H1 (cell line): ENCODE data around the gene TLCD5. TPM values are rescaled to one million over a fixed set of nuclear protein-coding genes. Genes with fewer than 3 reads are reported as not detected.

Experiments
- CTCF ChIA-PET: fragments of 300-600 bp; sonication (Branson Sonifier 250); formaldehyde crosslinking; loops from one replicate; lab custom pipeline; 2021; ENCODE audit not compliant: partially characterized antibody; lab: Charles Lee
- POLR2A ChIA-PET: fragments of 300-600 bp; sonication (Branson Sonifier 250); formaldehyde crosslinking; loops from one replicate; lab custom pipeline; 2021; ENCODE audit warnings: inconsistent platforms; ENCODE audit not compliant: partially characterized antibody; lab: Charles Lee
- DNase-seq, 2 experiments: peaks; one replicate each; pipeline versions ENCODE4 v3.0.0 to v3.0.0-alpha.2; 2010 to 2022; ENCODE audit warnings: low spot score in 2 of 2, low read depth in 1 of 2, mixed read lengths in 1 of 2
- FAIRE-seq: peaks from 2 replicates; lab custom pipeline; 2011; peaks lifted over from hg19 to GRCh38; lab: Jason Lieb, UNC
- H2AFZ ChIP-seq: 2 replicates; pipeline ENCODE4 v1.8.1; 2012; ENCODE audit warnings: low read length, inconsistent platforms
- H2AK5ac ChIP-seq: 2 replicates; pipeline ENCODE4 v1.6.1; 2013; ENCODE audit warnings: low read depth, low read length
- H2BK120ac ChIP-seq: replicated peaks from 2 replicates; pipeline ENCODE3; 2013; ENCODE audit warnings: low read depth, low read length, inconsistent platforms
- H2BK12ac ChIP-seq: 2 replicates; pipeline ENCODE4 v1.6.1; 2013; ENCODE audit warnings: low read depth, low read length
- H2BK15ac ChIP-seq: 2 replicates; pipeline ENCODE4 v1.6.1; 2013; ENCODE audit warnings: low read length
- H2BK20ac ChIP-seq: 2 replicates; pipeline ENCODE4 v1.6.1; 2013; ENCODE audit warnings: low read length
- H2BK5ac ChIP-seq: 2 replicates; pipeline ENCODE4 v1.6.1; 2013; ENCODE audit warnings: low read depth, low read length
- H3K14ac ChIP-seq: 2 replicates; pipeline ENCODE4 v1.6.1; 2013; ENCODE audit warnings: inconsistent platforms; ENCODE audit not compliant: insufficient read length
- H3K18ac ChIP-seq: 2 replicates; pipeline ENCODE4 v1.6.1; 2013; ENCODE audit warnings: low read length; ENCODE audit errors: extremely low read depth
- H3K23ac ChIP-seq: 2 replicates; pipeline ENCODE4 v1.6.1; 2013; ENCODE audit warnings: inconsistent platforms; ENCODE audit not compliant: insufficient read length
- H3K23me2 ChIP-seq: 2 replicates; pipeline ENCODE4 v1.6.1; 2013; ENCODE audit warnings: low read depth, low read length
- H3K27ac ChIP-seq: 2 replicates; pipeline ENCODE4 v1.6.1; 2011; ENCODE audit warnings: low read depth, low read length, inconsistent platforms
- H3K27me3 ChIP-seq, 4 experiments: replicated peaks in 1 of 4; 1 replicate in 1 of 4; 2 replicates in 3 of 4; pipeline versions ENCODE4 v1.6.1 to v1.8.1; 2011 to 2013; ENCODE audit warnings: low read length in 3 of 4, mild to moderate bottlenecking in 3 of 4, inconsistent platforms in 2 of 4, mixed read lengths in 2 of 4, moderate library complexity in 1 of 4; ENCODE audit not compliant: control insufficient read depth in 3 of 4, insufficient read depth in 3 of 4; ENCODE audit errors: extremely low read depth in 1 of 4
- H3K36me3 ChIP-seq, 4 experiments: 2 replicates each; pipeline versions ENCODE4 v1.6.1 to v1.8.1; 2011 to 2013; ENCODE audit warnings: mild to moderate bottlenecking in 4 of 4, low read length in 3 of 4, moderate library complexity in 2 of 4, control low read depth in 1 of 4, inconsistent platforms in 1 of 4; ENCODE audit not compliant: insufficient read depth in 4 of 4, control insufficient read depth in 2 of 4
- H3K4ac ChIP-seq: replicated peaks from 2 replicates; pipeline ENCODE3; 2013; ENCODE audit warnings: low read length, low read depth, mixed read lengths, inconsistent platforms; ENCODE audit not compliant: insufficient read length
- H3K4me1 ChIP-seq, 4 experiments: replicated peaks in 1 of 4; 1 replicate in 1 of 4; 2 replicates in 3 of 4; pipeline versions ENCODE4 v1.6.1 to v1.8.1; 2011 to 2013; ENCODE audit warnings: low read length in 3 of 4, inconsistent platforms in 2 of 4, mixed read lengths in 1 of 4; ENCODE audit not compliant: insufficient read depth in 4 of 4, control insufficient read depth in 3 of 4
- H3K4me2 ChIP-seq, 2 experiments: 2 replicates each; pipeline versions ENCODE4 v1.6.1 to v1.8.1; 2011 to 2013; ENCODE audit warnings: low read depth in 2 of 2, low read length in 2 of 2, control low read depth in 1 of 2, inconsistent platforms in 1 of 2, mild to moderate bottlenecking in 1 of 2; ENCODE audit not compliant: insufficient read depth in 1 of 2
- H3K4me3 ChIP-seq, 4 experiments: fragments of 200-600, 300-600 bp in 1 of 4; sonication (generic), shearing (Covaris generic), sonication (Bioruptor Twin) in 1 of 4; 2 replicates each; pipeline versions ENCODE4 v1.5.1 to v1.8.1; 2011 to 2016; ENCODE audit warnings: low read length in 4 of 4, low read depth in 3 of 4, control low read depth in 2 of 4, inconsistent platforms in 2 of 4, mild to moderate bottlenecking in 2 of 4, mixed read lengths in 1 of 4, moderate library complexity in 1 of 4; ENCODE audit not compliant: insufficient read depth in 2 of 4; ENCODE audit errors: extremely low read depth in 1 of 4
- H3K56ac ChIP-seq: replicated peaks from 2 replicates; pipeline ENCODE3; 2013; ENCODE audit warnings: low read depth, mild to moderate bottlenecking, mixed read lengths, low read length, inconsistent platforms; ENCODE audit not compliant: insufficient read length
- H3K79me1 ChIP-seq: 2 replicates; pipeline ENCODE4 v1.6.1; 2013; ENCODE audit warnings: low read depth, low read length, control low read depth
- H3K79me2 ChIP-seq, 2 experiments: 2 replicates each; pipeline versions ENCODE4 v1.6.1 to v1.8.1; 2012 to 2013; ENCODE audit warnings: low read length in 2 of 2, mild to moderate bottlenecking in 2 of 2, inconsistent platforms in 1 of 2; ENCODE audit not compliant: insufficient read depth in 2 of 2, control insufficient read depth in 1 of 2
- H3K9ac ChIP-seq, 4 experiments: replicated peaks in 1 of 4; 1 replicate in 1 of 4; 2 replicates in 3 of 4; pipeline versions ENCODE4 v1.6.1 to v1.8.1; 2011 to 2013; ENCODE audit warnings: low read depth in 3 of 4, low read length in 3 of 4, control low read depth in 2 of 4, mild to moderate bottlenecking in 2 of 4, moderate library complexity in 2 of 4, inconsistent platforms in 1 of 4; ENCODE audit errors: extremely low read depth in 1 of 4
- H3K9me3 ChIP-seq, 2 experiments: 2 replicates each; pipeline versions ENCODE4 v1.6.1 to v1.8.1; 2012 to 2013; ENCODE audit warnings: mild to moderate bottlenecking in 2 of 2, moderate library complexity in 2 of 2, control low read depth in 1 of 2, inconsistent platforms in 1 of 2, low read depth in 1 of 2, low read length in 1 of 2, mixed read lengths in 1 of 2; ENCODE audit not compliant: insufficient read depth in 2 of 2
- H4K20me1 ChIP-seq, 2 experiments: replicated peaks in 1 of 2; 2 replicates each; pipeline versions ENCODE3 to v1.8.1; 2011 to 2013; ENCODE audit warnings: inconsistent platforms in 2 of 2, low read length in 2 of 2, mild to moderate bottlenecking in 1 of 2; ENCODE audit not compliant: insufficient read depth in 2 of 2, control insufficient read depth in 1 of 2
- H4K5ac ChIP-seq: 2 replicates; pipeline ENCODE4 v1.6.1; 2013; ENCODE audit warnings: low read length, low read depth, mixed read lengths, inconsistent platforms; ENCODE audit not compliant: insufficient read length
- H4K8ac ChIP-seq: 2 replicates; pipeline ENCODE4 v1.8.0; 2013; ENCODE audit warnings: mild to moderate bottlenecking, moderate library complexity, low read length, inconsistent platforms; ENCODE audit not compliant: insufficient read depth; ENCODE audit errors: extremely low read depth
- H4K91ac ChIP-seq: replicated peaks from 2 replicates; pipeline ENCODE3; 2013; ENCODE audit warnings: low read length, mixed read lengths, inconsistent platforms; ENCODE audit not compliant: insufficient read length
- EGR1 ChIP-seq: IDR thresholded peaks from 2 replicates; pipeline ENCODE4 v1.6.1; 2011; ENCODE audit warnings: low read depth, low read length, borderline replicate concordance
- KDM5A ChIP-seq: fragments of 200-600 bp; IDR thresholded peaks from 2 replicates; pipeline ENCODE4 v1.7.1; 2012; ENCODE audit warnings: mild to moderate bottlenecking, low read length, inconsistent platforms, mixed read lengths
- MAFK ChIP-seq: IDR thresholded peaks from 2 replicates; pipeline ENCODE4 v1.6.1; 2012; ENCODE audit warnings: low read depth, mild to moderate bottlenecking, improper control_type of control experiment, low read length
- YY1 ChIP-seq: IDR thresholded peaks from 2 replicates; pipeline ENCODE4 v1.6.1; 2011; ENCODE audit warnings: low read depth, mild to moderate bottlenecking, low read length
- WGBS, 2 experiments: shearing (Covaris generic) in 1 of 2; methylation state at CpG; one replicate each; pipeline versions ENCODE4 v1.1.6 to v1.1.7; 2013 to 2015; ENCODE audit warnings: low lambda C conversion rate in 2 of 2, mixed read lengths in 2 of 2, inconsistent platforms in 1 of 2, low coverage in 1 of 2, missing lambda C conversion rate in 1 of 2; ENCODE audit not compliant: insufficient replicate concordance in 2 of 2, insufficient coverage in 1 of 2, insufficient read length in 1 of 2; ENCODE audit errors: extremely low coverage in 1 of 2, missing lambda C conversion rate in 1 of 2; 5-methylcytosine and 5-hydroxymethylcytosine counted together
- polyA plus RNA-seq, 7 experiments: library from polyadenylated mRNA; depleted of rRNA in 3 of 7; stranded (reverse) in 5 of 7; unstranded in 2 of 7; fragments of >200 nt in 5 of 7; fragments of 200-250 nt in 2 of 7; gene quantifications; 1 replicate in 5 of 7; 2 replicates in 1 of 7; 4 replicates in 1 of 7; pipeline versions ENCODE4 v1.2.1 to v1.2.3, GENCODE V29; 2011 to 2013; ENCODE audit warnings: missing spikeins in 2 of 7, mixed read lengths in 2 of 7
- total RNA-seq: library from RNA; stranded (reverse); fragmentation: NEBNext Ultra II Directional; extraction: Animal tissue kit (Norgen Biotek cat#: 25700); gene quantifications from 2 replicates; pipeline ENCODE4 v1.2.1, GENCODE V29; 2021

The TLCD5 gene
- total and polyA plus RNA-seq, 2 of the 8 experiments (the other 6 are each of a cell fraction or from before 2014, with no cell fraction given) = 9.5 to 10.1 TPM

DNA sequence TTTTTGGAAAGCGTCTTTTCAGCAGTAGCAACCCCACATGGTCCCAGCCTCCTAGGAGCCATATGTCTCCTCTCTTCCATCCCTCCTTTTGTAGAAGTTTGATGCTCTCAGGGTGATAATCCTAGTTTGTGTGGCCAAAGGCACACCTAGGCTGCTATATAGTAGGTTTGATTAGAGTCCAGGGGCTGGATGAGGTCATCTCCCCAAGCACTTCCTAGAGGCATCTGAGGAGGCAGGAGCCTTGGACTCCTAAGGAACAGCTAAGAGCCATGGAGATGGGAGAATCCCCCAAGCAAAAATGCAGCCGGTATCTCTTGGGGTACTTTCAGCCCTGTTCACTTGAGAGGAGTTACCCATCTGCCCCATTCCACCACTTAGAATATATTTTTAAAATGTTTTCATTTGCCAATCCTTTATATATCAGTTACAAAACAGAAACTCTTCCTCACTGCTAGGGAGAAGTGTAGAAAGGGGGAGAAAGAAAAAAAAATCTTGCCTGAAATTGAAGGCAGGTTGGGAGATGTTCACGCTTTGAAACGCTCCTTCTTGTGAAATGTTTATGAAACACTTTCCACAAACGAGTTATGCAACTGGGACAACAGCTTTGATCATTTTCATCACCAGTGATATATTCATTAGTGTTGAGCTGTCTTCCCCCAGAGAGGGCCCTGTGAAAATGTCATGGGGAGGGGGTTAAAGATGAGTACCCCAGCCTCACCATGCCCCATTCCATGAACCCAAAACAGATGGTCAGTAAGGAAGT, 31.9 kb upstream of the TLCD5 start:
- Histone ChIP-seq H2BK5ac (no peak overlapping the region), H4K91ac (no peak overlapping the region), H4K5ac (no peak overlapping the region), H3K27me3 (peaks cover 0 to 2% (median 0%) of the 10 kb centered on the region in 4 experiments; a peak in 3 of 7 replicates), H3K14ac (no peak overlapping the region), H3K4me2 (no peak overlapping the region), H3K9ac (no peak overlapping the region), H4K20me1 (no peaks in the 10 kb centered on the region), H3K4me3 (no peak overlapping the region), H3K23ac (no peak overlapping the region), H2AFZ (no peak overlapping the region), H2BK120ac (no peak overlapping the region), H3K36me3 (no peaks in the 10 kb centered on the region), H3K23me2 (no peaks in the 10 kb centered on the region), H2BK20ac (no peak overlapping the region), H3K18ac (no peak overlapping the region), H2BK15ac (no peak overlapping the region), H3K79me2 (no peaks in the 10 kb centered on the region), H3K27ac (no peak overlapping the region), H3K4me1 (peaks cover 0 to 4% (median 2%) of the 10 kb centered on the region in 4 experiments; a peak in 3 of 7 replicates), H2BK12ac (no peak overlapping the region), H4K8ac (no peak overlapping the region), H3K4ac (no peak overlapping the region), H3K56ac (no peak overlapping the region), H2AK5ac (no peak overlapping the region), H3K79me1 (no peaks in the 10 kb centered on the region), H3K9me3 (no peaks in the 10 kb centered on the region)
- DNase-seq = no peak
- FAIRE-seq = no peak
- no peak for TF ChIP-seq MAFK
- TF ChIP-seq YY1 = no peak
- TF ChIP-seq EGR1 = no peak
- no peak for TF ChIP-seq KDM5A
- ChIA-PET POLR2A (interaction anchor here (2.3 kb wide), 1 partner anchor 57 kb away, joined by 8 read pairs; no protein-coding TSS in a partner anchor), CTCF (interaction anchor here (1.0 to 31.5 kb wide), 4 partner anchors 8 to 51 kb away, joined by 3 to 1412 read pairs (median 46); partner anchors contain the start of gene POU2F3)
- 89% methylated on average over 5 of the region's 5 CpGs; no CpG with 5 or more reads in 1 of the 2 experiments for WGBS, 2 experiments
